GM19240 (cell line): ENCODE results near the gene DAPK1.

ENCODE experiments used
- DNase-seq: peaks from one replicate; pipeline ENCODE4 v3.0.0; 2011; ENCODE audit warnings: low spot score; ENCODE audit not compliant: insufficient read length

The DAPK1 gene

DNA sequence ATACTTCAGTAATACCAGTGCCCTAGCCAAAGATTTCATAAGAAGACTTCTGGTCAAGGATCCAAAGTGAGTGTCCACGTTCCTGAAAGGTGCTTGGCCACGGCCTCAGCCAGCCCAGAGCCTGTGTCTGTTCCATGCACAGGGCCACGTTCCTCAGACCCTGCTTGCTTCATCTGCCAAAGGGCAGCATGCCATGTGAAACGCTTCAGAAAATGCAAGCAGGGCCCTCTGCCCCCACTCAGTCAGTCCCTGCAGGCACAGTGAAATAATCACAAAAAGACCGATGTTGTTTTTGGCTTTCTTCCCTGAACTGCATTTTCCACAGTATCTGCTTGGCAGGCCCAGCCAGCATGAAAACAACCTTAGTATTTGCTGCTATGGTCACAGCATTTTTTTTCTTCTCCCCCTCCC lies 142.7 kb downstream of the DAPK1 start:
- DNase-seq: no peak

DNA sequence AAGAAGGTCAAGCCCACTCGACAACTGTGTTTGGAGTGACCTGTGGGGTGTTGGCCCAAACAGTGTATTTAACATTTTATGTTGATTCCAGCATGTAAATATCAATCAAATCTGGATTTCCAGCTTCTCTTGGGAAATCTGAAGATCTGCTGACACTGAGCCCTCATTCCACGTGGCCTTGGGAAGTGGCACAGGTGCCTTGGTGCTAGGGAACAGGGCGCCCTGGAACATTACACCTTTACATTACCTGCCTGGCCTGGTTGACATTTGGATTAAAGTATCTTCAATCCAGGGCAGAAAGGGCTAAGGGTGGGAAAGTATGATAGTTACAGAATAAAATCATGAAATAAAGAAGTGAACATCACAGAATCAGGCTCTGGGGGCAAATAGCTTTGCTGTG lies 143.4 kb downstream of the DAPK1 start:
- DNase-seq: no peak

DNA sequence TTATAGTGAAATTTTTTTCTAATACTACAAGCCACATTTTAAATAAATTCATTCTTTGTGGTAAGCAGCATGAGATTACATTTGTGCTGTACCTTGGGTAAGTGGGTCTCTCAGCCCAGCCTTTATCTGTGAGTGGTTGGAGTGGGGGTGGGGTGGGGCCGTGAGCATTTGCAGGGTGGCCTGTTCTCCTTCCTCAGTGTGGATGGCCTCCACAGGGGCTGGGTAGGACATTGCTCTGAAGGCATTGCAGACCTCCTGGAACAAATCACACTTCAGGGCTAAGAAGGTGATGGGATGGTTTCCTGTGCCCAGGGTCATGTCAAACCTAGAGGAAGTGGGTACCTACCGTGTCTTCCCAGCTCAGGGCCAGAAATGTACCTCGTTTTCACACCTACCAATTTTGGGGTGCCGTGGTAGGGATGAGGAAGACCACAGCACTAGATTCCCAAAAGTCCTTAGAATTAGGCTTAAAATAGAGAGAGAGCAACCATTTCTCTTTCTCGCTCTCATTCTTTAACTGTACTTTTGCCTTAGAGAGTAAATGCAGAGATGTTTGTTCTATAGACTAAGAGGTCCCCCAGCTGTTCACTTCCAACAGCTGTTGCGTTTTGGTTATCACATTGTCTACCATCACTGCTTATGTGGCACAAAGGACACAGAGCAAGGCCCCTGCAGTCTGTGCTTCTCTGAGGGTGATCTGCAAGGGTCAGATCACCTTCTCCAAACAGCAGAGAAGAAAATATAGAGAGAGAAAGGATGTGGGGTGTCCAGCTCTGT lies 144.9 kb downstream of the DAPK1 start:
- DNase-seq: no peak

DNA sequence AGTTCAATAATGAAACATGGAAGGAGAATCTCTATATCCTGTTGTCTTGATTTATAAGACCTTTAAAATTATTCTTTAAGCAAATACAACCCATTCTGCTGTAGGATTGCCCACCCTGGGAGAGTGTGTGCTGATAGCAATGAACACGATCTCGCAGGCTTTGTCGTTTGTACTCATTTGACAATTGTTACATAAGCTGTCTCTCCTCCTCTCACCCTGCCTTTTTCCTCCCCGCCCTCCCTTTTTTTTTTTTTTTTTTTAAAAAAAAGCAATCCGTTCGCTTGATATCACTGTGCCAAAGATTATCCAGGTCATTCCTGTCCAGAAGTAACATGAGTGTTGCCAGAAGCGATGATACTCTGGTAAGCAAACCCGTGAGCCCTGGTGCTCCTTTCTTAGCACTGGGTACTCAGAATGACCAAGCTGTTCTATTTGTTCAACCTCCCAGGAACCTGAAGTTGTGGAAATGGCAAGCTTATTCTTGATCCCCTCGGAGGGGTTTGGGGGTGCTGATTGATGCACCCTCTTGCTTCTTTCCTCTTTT lies 145.5 kb downstream of the DAPK1 start:
- no peak for DNase-seq

DNA sequence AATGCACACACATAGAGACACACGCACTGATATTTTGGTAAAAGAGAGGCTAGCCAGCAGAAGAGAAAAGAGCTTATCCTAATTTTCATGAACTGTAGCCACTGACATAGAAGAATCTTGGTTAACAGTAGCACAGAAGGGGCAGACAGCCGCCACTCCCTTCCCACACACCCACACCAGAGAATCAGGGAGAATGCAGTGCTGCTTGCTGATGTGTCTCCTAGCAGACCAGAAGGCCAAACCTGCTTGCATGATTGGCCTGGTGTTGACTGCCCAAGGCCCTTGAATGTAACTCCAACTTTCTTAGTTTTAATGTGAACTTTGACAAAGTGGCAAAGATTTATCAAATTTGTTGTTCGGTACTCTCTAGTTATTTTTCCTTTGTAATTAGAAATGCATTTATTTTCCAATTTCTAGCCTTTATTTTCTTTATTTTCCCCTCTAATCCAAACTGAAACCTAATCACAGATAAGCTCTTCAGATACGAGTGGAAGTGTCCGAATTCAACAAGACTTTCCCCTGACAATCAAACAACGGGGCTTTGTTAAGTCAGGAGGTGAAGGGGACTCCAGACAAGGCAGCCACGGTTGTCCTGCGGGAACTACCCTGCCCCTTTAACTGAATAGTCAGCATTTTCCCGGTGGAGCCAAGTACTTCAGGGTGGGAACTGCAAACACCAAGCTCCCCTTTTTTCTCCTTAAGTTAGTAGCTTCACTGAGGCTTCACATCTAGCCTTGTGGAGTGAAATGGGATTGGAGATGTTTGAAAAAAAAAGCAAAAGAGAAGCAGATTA lies 146.3 kb downstream of the DAPK1 start:
- DNase-seq: no peak

DNA sequence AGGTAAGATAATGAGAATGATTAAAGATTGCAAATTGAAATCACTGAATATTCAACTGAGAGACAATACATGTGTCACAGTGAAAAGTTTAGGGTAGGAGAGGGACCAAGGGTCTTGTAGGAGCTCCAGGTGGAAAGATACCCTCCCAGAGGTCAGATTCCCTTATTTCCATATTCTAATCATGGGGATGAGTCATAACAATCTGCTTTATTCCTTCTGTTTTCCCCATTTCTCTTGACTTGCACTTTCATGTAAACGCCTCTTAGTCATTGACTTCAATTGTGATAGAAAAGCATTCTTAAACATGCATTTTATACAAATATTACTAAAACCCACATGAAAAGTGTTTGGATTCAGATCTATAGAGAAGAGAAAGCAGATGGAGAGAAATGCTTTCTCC lies 147.0 kb downstream of the DAPK1 start:
- DNase-seq: no peak

DNA sequence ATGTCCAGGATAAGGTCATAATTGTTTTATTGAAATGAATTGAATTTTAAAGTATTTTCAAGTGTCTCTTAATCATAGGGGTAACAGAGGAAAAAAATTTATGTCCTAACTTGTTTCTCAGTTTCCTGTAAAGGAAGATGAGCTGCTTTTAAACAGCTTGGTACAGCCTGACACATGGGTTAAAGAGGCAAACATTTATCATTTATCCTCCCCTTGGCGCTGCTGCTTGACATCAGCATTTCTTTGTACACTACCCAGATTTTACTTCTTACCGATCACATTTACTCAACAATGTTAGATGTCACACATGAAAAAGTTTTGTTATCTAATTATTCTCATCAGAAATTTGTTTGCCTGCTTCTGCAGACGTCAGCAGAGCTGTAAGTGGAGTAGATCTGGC lies 148.9 kb downstream of the DAPK1 start:
- no peak for DNase-seq

DNA sequence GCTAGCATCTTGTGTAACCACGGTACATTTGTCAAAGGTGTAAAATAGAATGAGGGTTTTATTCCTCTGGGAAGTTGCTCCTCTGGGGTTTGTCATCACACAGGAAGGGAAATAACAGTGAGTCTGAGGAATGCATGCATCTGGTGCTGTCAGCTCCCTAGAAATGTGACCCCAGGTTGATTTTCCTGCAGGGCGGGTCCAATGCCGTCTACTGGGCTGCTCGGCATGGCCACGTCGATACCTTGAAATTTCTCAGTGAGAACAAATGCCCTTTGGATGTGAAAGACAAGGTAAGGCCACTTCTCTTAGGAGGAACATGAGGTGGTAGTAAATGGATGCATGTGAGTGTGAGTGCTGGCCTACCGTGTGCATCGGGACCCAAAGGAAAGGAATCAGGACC lies 149.4 kb downstream of the DAPK1 start:
- DNase-seq: no peak

DNA sequence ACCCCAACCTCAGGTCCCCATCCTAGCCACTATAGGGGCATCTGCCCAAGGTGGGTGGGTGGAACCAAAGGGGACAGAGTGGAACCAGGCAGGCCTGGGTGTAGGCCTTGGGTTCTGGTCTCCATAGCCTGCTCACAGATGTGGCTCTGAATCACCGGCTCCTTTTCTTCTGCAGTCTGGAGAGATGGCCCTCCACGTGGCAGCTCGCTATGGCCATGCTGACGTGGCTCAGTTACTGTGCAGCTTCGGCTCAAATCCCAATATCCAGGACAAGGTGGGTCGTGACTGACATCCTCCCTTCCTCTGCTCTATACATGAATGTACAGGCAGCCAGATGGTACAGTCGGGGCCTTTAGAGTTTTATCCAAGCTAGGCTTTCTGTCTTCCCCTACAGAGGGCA lies 150.9 kb downstream of the DAPK1 start:
- no peak for DNase-seq

DNA sequence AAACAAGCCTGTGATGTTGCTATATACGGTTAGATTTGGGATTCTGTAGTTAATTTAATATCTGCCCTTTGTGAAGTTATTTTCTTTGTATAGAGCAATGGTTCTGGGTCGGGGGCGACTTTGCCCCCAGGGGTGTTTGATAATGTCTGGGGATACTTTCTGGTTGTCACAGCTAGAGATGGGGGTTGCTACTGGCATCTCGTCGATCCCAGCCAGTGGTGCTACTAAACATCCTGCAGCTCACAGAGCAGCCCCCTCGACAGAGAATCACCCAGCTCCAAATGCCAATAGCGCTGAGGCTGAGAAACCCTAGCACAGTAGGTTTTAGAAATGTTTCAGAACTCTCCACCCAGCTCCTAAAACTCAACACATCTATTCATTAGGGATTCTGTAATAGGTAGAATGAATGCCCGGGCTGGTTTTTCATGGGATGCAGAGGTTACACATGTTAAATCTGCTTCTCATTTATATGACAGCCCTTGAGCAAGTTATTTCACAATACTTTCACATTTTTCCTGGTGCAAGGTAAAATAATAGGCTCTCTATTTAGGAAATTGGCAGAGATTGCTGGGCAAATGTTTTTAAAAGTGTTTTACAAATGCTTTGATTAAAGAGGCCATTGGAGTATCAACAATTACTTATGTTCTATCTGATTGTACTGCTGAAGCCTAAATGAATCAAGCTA lies 153.1 kb downstream of the DAPK1 start:
- no peak for DNase-seq

DNA sequence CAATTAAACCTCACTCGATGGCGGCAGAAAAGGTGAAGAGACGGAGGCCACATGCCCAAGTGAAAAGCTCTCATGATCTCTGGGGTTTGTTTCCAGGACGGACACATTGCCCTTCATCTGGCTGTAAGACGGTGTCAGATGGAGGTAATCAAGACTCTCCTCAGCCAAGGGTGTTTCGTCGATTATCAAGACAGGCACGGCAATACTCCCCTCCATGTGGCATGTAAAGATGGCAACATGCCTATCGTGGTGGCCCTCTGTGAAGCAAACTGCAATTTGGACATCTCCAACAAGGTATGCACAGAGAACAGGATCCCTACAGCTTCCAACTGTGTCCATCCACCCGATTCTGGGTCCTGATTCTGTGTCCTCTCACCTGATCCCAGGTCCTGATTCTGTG lies 153.8 kb downstream of the DAPK1 start:
- no peak for DNase-seq

DNA sequence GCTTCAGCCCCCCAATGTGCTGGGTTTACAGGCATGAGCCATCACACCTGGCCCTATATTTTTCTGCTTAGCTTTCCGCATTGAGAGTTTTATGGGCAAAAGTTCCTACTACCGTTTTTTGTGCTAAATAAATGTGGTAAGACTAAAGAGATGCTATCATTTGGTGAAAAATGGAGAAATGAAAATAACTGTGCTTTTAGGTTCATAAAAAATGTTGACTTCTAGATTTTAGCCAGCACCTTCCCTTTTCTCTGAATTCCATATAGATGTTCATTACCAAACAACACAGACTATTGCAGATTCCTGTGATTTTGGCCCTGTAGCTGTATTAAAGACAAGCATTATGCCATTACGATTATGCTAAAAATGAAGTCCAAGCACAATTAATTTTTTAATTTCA lies 156.3 kb downstream of the DAPK1 start:
- no peak for DNase-seq

DNA sequence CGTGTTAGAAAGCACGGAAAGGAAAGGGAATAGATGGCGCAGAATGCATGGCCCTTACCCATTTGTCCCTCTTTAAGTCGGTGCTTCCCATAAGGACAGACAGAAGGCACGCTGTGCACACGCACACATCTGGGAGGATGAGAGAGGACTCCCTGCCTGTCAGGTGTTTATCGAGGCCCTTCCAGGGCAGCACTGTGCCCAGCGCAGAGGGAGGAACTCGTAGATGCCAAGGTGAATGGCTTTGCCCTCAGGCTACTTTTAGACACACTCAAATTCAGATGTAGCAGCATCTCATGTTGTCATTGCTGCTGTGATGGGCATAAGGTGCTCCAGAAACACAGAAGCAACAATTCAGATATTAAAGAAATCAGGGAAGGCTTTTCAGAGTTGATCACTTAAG lies 158.1 kb downstream of the DAPK1 start:
- no peak for DNase-seq

DNA sequence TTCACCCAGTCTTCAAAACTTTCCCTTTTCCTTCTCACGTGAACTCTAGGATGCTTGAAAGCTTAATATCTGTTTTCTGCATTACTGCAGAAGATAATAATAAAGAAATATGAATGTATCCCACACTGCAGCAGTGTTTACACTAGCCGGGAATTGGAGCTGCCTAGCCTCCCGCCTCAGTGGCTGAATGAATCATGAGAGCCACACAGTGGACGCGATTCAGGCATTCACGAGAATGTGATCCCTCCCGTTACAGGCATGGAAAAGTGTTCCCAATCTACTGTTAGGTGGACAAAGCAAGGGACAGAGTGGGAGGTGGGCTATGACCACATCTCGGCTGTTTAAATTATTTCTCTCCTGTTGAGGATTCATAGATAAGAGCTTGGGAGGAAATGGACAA lies 158.8 kb downstream of the DAPK1 start:
- no peak for DNase-seq

DNA sequence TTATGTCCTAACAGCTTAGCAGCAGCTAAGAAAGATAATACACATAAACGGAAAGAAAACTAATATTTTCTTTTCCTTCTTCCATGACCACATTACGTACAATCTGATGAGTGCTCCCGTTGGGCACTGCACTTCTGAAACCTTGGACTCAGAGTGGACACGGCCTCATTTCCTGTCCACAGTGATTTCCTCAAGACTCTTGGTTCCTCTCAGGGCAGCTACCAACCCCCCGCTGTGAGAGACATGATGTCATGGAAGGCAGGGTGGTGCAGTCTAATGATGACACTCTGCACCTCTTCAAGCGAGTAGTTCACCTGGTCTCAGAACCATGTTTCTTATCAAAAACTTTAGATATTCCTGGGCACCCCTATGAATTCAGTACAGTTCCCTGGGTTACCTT lies 159.5 kb downstream of the DAPK1 start:
- no peak for DNase-seq

DNA sequence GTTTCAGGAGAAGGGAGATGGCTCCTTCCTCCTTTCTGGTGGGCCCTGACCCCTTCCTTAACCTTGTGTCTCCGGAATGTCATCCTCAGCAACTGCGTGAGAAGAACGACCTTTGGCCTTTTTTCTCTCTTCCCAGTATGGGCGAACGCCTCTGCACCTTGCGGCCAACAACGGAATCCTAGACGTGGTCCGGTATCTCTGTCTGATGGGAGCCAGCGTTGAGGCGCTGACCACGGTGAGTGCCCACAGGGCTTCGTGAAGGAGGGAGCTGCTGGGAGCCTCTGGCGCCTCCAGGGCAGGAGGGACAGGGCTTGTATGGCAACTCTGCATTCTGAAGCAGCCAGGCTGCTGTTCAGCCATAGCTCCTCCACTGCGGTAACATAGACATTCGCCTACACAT lies 160.2 kb downstream of the DAPK1 start:
- no peak for DNase-seq

DNA sequence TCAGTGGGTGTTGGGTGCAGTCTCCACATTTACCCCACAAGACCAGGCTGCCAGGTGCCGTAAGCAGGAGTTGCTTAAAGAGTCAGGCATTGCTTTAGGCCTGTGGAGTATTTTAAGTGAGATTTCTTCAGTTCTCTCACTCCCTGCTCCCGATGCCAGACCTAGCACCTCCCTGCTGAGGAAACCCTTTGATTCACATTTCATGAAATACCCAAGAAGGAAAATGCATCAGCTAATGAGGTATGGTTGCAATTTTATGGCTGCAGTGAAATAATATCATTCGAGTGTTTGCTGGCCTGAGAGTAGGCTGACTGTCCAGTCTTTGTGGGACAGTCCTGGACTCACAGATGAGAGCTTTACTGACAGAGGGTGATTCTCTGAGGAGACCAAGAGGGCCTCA lies 160.8 kb downstream of the DAPK1 start:
- no peak for DNase-seq

DNA sequence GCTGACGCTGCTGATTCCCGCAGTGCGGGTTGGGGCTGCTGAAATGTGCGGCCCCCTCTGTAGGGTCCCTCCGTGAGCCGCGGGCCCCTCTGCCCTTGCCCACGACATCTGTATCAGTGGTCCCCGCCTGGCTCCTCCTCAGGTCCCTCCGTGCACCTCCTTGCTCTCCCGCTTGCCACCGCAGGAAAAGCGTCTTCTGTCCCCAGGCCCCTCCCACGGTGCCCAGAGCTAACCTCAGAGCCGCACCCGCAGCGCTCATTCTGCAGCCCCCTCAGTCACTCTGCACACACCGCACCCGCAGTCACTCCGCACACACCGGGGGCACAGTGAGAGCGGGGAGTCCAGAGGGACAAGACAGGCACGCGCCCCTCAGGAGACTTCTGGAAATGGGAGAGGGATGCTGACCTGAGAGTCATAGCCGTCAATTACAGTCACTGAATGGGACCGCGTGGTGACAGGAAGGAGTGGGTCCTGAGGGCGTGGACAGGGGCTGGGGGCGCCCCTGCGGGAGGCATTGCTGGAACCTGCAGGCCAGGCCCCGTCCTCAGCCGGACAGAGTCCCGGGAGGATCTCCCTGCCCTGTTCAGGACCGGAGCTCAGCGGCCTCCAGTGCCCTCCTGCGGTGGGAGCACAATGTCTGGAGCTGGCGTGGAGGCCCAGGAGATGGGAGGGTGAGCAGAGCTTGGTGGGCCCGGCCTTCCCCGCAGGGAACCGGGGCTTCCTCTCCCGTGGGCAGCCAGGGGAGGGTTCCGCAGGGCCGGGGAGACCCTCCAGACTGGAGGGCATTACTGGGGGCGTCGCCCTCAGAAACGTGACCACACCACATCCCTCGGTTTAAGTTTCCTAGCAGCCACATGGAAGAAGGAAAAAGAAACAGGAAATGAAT lies 162.1 kb downstream of the DAPK1 start:
- DNase-seq: no peak

DNA sequence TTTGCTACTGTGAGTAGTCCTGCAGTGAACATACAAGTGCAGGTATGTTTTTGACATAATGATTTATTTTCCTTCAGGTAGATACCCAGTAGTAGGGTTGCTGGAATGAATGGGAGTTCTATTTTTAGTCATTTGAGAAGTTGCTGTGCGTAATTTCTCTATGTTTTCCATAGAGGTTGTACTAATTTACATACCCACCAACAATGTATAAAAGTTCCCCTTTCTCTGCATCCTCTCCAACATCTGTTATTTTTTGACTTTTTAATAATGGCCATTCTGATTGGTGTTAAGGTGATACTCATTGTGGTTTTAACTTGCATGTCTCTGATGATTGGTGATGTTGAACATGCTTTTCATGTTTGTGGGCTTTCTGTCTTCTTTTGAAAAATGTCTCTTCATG lies 163.6 kb downstream of the DAPK1 start:
- DNase-seq: no peak

DNA sequence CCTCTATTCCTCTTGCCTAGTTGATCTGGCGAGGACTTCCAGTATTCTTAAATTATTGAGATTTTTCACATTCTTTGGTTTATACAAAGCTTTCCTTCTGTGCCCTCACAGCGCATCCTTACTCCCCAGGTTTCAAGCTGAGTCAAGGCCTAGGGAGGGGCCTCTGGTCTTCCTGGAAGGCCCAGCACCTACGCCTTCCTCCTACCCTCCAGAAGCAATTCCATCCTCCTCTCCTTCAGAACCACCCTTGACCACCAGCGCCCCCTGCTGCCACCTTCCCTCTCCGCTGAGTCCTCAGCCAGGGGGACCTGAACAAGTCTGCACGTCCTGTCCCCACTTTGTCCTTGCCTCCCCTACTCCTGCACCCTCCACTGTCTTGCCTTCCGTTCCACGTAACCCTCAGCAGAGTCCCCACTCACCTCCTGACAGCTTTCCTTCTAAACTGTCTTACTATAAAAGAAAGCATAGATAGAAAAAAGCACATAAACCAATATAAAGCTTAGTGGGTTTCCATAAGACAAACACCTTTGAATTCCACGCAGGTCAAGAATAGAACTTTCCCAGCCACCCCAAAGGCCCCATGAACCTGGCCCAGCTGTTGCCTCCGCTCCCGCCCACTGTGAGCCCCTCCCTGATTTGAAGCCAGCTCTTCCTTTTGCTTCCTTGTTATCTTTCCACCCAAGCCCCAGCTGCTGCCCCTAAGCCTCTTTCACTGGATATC lies 165.3 kb downstream of the DAPK1 start:
- DNase-seq: peak; percentile 54
